AG10803 (cell line): ENCODE measurements around the gene MED25.

ENCODE experiments used
- DNase-seq: peaks from one replicate; pipeline ENCODE4 v3.0.0; 2010; ENCODE audit warnings: low read depth
- H3K4me3 ChIP-seq: 2 replicates; pipeline ENCODE4 v1.5.1; 2011; ENCODE audit warnings: mild to moderate bottlenecking, low read length, control low read depth
- CTCF ChIP-seq: conservative IDR thresholded peaks from 2 replicates; pipeline ENCODE4 v1.5.1; 2011; ENCODE audit warnings: mild to moderate bottlenecking, low read length, control low read depth, inconsistent platforms

The MED25 gene

GRCh38 chr19:49858088-49858985 lies 40.2 kb downstream of the MED25 start:
- DNase-seq: no peak
- TF ChIP-seq CTCF: no peak
- H3K4me3 ChIP-seq: no peak overlapping the region

- no peak overlapping the region for H3K4me3 ChIP-seq
- TF ChIP-seq CTCF: no peak
- DNase-seq: no peak
These were observed 41.7 kb downstream of the MED25 start for GRCh38 chr19:49859682-49860335.

GRCh38 chr19:49860336-49861102 lies 42.4 kb downstream of the MED25 start:
- DNase-seq: no peak
- no peak overlapping the region for H3K4me3 ChIP-seq
- no peak for TF ChIP-seq CTCF

GRCh38 chr19:49861107-49861506 lies 43.0 kb downstream of the MED25 start:
- no peak for TF ChIP-seq CTCF
- DNase-seq: no peak
- H3K4me3 ChIP-seq: no peak overlapping the region

GRCh38 chr19:49861541-49862378 lies 43.7 kb downstream of the MED25 start:
- no peak for TF ChIP-seq CTCF
- no peak overlapping the region for H3K4me3 ChIP-seq
- no peak for DNase-seq

GRCh38 chr19:49862391-49863253 lies 44.5 kb downstream of the MED25 start:
- peak; percentile 10; the same call in 1 of the 2 replicates for TF ChIP-seq CTCF
- DNase-seq: no peak
- H3K4me3 ChIP-seq: no peak overlapping the region
